Activated T-cell treated with anti-CD3 and anti-CD28 coated beads, Interleukin-2, amount 50 U/mL, for 24 hours (primary cell): ENCODE measurements around the gene PNPLA8.

Experiments
- DNase-seq: peaks from one replicate; pipeline ENCODE4 v3.0.0-alpha.2; 2020
- H3K27ac Mint-ChIP-seq: 2 replicates; pipeline ENCODE4 v1.8.0; 2020; ENCODE audit warnings: mild to moderate bottlenecking, mixed read lengths
- H3K27me3 Mint-ChIP-seq: 2 replicates; pipeline ENCODE4 v1.8.0; 2020; ENCODE audit warnings: mixed read lengths
- H3K36me3 Mint-ChIP-seq: 2 replicates; pipeline ENCODE4 v1.8.0; 2020; ENCODE audit warnings: low read depth, mixed read lengths
- H3K4me1 Mint-ChIP-seq: 2 replicates; pipeline ENCODE4 v1.8.0; 2020; ENCODE audit warnings: low read depth, mixed read lengths
- H3K4me3 Mint-ChIP-seq: 2 replicates; pipeline ENCODE4 v1.8.0; 2020; ENCODE audit warnings: mild to moderate bottlenecking, moderate library complexity, mixed read lengths
- H3K9me3 Mint-ChIP-seq: 2 replicates; pipeline ENCODE4 v1.8.0; 2020; ENCODE audit warnings: mixed read lengths

Gene PNPLA8

GRCh38 chr7:108454317-108454673 lies 71.6 kb downstream of the PNPLA8 start:
- Mint-ChIP-seq H3K9me3 (no peaks in the 10 kb centered on the region), H3K27me3 (peaks cover 72% of the 10 kb centered on the region), H3K36me3 (no peaks in the 10 kb centered on the region), H3K4me3 (peak overlapping the region; percentile 74), H3K4me1 (peaks cover 20% of the 10 kb centered on the region), H3K27ac (no peak overlapping the region)
- no peak for DNase-seq

- DNase-seq: no peak
- Mint-ChIP-seq H3K4me3 (no peak overlapping the region), H3K9me3 (no peaks in the 10 kb centered on the region), H3K36me3 (no peaks in the 10 kb centered on the region), H3K4me1 (peaks cover 20% of the 10 kb centered on the region), H3K27me3 (peaks cover 74% of the 10 kb centered on the region), H3K27ac (no peak overlapping the region)
Measured at GRCh38 chr7:108453320-108453719, 72.6 kb downstream of the PNPLA8 start.

- Mint-ChIP-seq H3K27ac (no peak overlapping the region), H3K4me1 (peaks cover 20% of the 10 kb centered on the region), H3K9me3 (no peaks in the 10 kb centered on the region), H3K36me3 (no peaks in the 10 kb centered on the region), H3K27me3 (peaks cover 72% of the 10 kb centered on the region), H3K4me3 (no peak overlapping the region)
- DNase-seq: no peak
Measured at GRCh38 chr7:108452707-108453106, 73.2 kb downstream of the PNPLA8 start.

GRCh38 chr7:108451296-108451848 lies 74.6 kb downstream of the PNPLA8 start:
- Mint-ChIP-seq H3K36me3 (no peaks in the 10 kb centered on the region), H3K9me3 (no peaks in the 10 kb centered on the region), H3K27ac (no peak overlapping the region), H3K4me3 (no peak overlapping the region), H3K27me3 (peaks cover 61% of the 10 kb centered on the region), H3K4me1 (peaks cover 15% of the 10 kb centered on the region)
- DNase-seq: no peak

GRCh38 chr7:108450160-108450559 lies 75.8 kb downstream of the PNPLA8 start:
- no peaks in the 10 kb centered on the region for H3K36me3 Mint-ChIP-seq
- no peaks in the 10 kb centered on the region for H3K9me3 Mint-ChIP-seq
- H3K4me1 Mint-ChIP-seq: peaks cover 15% of the 10 kb centered on the region
- H3K27me3 Mint-ChIP-seq: peaks cover 58% of the 10 kb centered on the region
- H3K27ac Mint-ChIP-seq: no peak overlapping the region
- no peak overlapping the region for H3K4me3 Mint-ChIP-seq
- no peak for DNase-seq

- peaks cover 55% of the 10 kb centered on the region for H3K27me3 Mint-ChIP-seq
Measured at GRCh38 chr7:108449521-108449920, 76.4 kb downstream of the PNPLA8 start.

GRCh38 chr7:108448584-108449505 lies 77.1 kb downstream of the PNPLA8 start:
- Mint-ChIP-seq H3K4me1 (peaks cover 9% of the 10 kb centered on the region), H3K27me3 (peaks cover 49% of the 10 kb centered on the region), H3K36me3 (no peaks in the 10 kb centered on the region), H3K27ac (no peak overlapping the region), H3K4me3 (no peak overlapping the region), H3K9me3 (no peaks in the 10 kb centered on the region)
- no peak for DNase-seq

More at GRCh38 chr7:108449521-108449920, 76.4 kb downstream of the PNPLA8 start:
- H3K9me3 Mint-ChIP-seq: no peaks in the 10 kb centered on the region
- no peaks in the 10 kb centered on the region for H3K36me3 Mint-ChIP-seq
- no peak overlapping the region for H3K27ac Mint-ChIP-seq
- DNase-seq: no peak
- no peak overlapping the region for H3K4me3 Mint-ChIP-seq
- H3K4me1 Mint-ChIP-seq: peaks cover 12% of the 10 kb centered on the region

- H3K4me1 Mint-ChIP-seq: peaks cover 18% of the 10 kb centered on the region
- peak overlapping the region; percentile 81 for H3K27ac Mint-ChIP-seq
- H3K9me3 Mint-ChIP-seq: no peaks in the 10 kb centered on the region
- no peaks in the 10 kb centered on the region for H3K36me3 Mint-ChIP-seq
- DNase-seq: no peak
- no peak overlapping the region for H3K4me3 Mint-ChIP-seq
- H3K27me3 Mint-ChIP-seq: peaks cover 3% of the 10 kb centered on the region
Measured at GRCh38 chr7:108442039-108442568, 83.8 kb downstream of the PNPLA8 start.

- Mint-ChIP-seq H3K4me1 (peaks cover 18% of the 10 kb centered on the region), H3K36me3 (no peaks in the 10 kb centered on the region), H3K27me3 (peaks cover 6% of the 10 kb centered on the region), H3K4me3 (no peak overlapping the region), H3K27ac (no peak overlapping the region), H3K9me3 (no peaks in the 10 kb centered on the region)
- DNase-seq: no peak
Measured at GRCh38 chr7:108441392-108441955, 84.5 kb downstream of the PNPLA8 start.

- Mint-ChIP-seq H3K4me1 (peaks cover 18% of the 10 kb centered on the region), H3K27ac (no peak overlapping the region), H3K9me3 (no peaks in the 10 kb centered on the region), H3K27me3 (peaks cover 4% of the 10 kb centered on the region), H3K4me3 (no peak overlapping the region), H3K36me3 (no peaks in the 10 kb centered on the region)
- no peak for DNase-seq
Measured at GRCh38 chr7:108440613-108441012, 85.3 kb downstream of the PNPLA8 start.

- Mint-ChIP-seq H3K9me3 (no peaks in the 10 kb centered on the region), H3K27ac (no peak overlapping the region), H3K27me3 (peaks cover 11% of the 10 kb centered on the region), H3K36me3 (no peaks in the 10 kb centered on the region), H3K4me3 (no peak overlapping the region), H3K4me1 (peaks cover 12% of the 10 kb centered on the region)
- no peak for DNase-seq
Measured at GRCh38 chr7:108436906-108437305, 89.0 kb downstream of the PNPLA8 start.

GRCh38 chr7:108434010-108434409 lies 91.9 kb downstream of the PNPLA8 start:
- H3K4me3 Mint-ChIP-seq: no peak overlapping the region
- no peaks in the 10 kb centered on the region for H3K9me3 Mint-ChIP-seq
- H3K27me3 Mint-ChIP-seq: peaks cover 28% of the 10 kb centered on the region
- H3K36me3 Mint-ChIP-seq: no peaks in the 10 kb centered on the region
- H3K4me1 Mint-ChIP-seq: peaks cover 3% of the 10 kb centered on the region
- DNase-seq: no peak
- no peak overlapping the region for H3K27ac Mint-ChIP-seq

- no peak for DNase-seq
- Mint-ChIP-seq H3K4me1 (peaks cover 3% of the 10 kb centered on the region), H3K4me3 (no peak overlapping the region), H3K27me3 (peaks cover 24% of the 10 kb centered on the region), H3K36me3 (no peaks in the 10 kb centered on the region), H3K9me3 (no peaks in the 10 kb centered on the region), H3K27ac (no peak overlapping the region)
Measured at GRCh38 chr7:108431099-108431498, 94.8 kb downstream of the PNPLA8 start.

GRCh38 chr7:108430664-108431063 lies 95.3 kb downstream of the PNPLA8 start:
- Mint-ChIP-seq H3K36me3 (no peaks in the 10 kb centered on the region), H3K27me3 (peaks cover 24% of the 10 kb centered on the region), H3K4me3 (no peak overlapping the region), H3K4me1 (peaks cover 3% of the 10 kb centered on the region), H3K9me3 (no peaks in the 10 kb centered on the region), H3K27ac (no peak overlapping the region)
- DNase-seq: no peak

- Mint-ChIP-seq H3K9me3 (no peaks in the 10 kb centered on the region), H3K4me1 (peaks cover 12% of the 10 kb centered on the region), H3K27ac (no peak overlapping the region), H3K27me3 (peaks cover 44% of the 10 kb centered on the region), H3K4me3 (no peak overlapping the region), H3K36me3 (no peaks in the 10 kb centered on the region)
- DNase-seq: no peak
Measured at GRCh38 chr7:108427766-108428165, 98.2 kb downstream of the PNPLA8 start.
